Measurements from ENCODE around the gene CDKN2C.
"Not testable (repeated sequence)": the region's sequence is repeated elsewhere in the genome, so short reads cannot be mapped to it uniquely, and the experiment has no call there.

The CDKN2C gene

GRCh38 chr1:50934838-50935237, 35.2 kb upstream of the CDKN2C start:
- H3K9ac ChIP-seq, result no peak overlapping the region
- no peaks in the 10 kb centered on the region for H3K9me3 ChIP-seq
- peaks cover 81% of the 10 kb centered on the region for H4K20me1 ChIP-seq
- no peak overlapping the region for H3K27ac ChIP-seq
- no peak overlapping the region for H3K4me3 ChIP-seq
- H3K4me1 ChIP-seq, result no peaks in the 10 kb centered on the region
- no peak overlapping the region for H3K4me2 ChIP-seq
- H3K27me3 ChIP-seq, result no peaks in the 10 kb centered on the region
- peaks cover 4% of the 10 kb centered on the region; the same call in 1 of the 2 replicates for H3K36me3 ChIP-seq
- no peak for TF ChIP-seq Cebpa-rat (IDR thresholded peaks at IDR 0.05)

- not testable (repeated sequence) for H3K27ac ChIP-seq
Observed at GRCh38 chr1:50935276-50935675, 34.8 kb upstream of the CDKN2C start.

GRCh38 chr1:50936321-50936720, 33.7 kb upstream of the CDKN2C start:
- no peak overlapping the region for H3K27ac ChIP-seq
- H3K9ac ChIP-seq, result no peak overlapping the region
- peaks cover 79% of the 10 kb centered on the region for H4K20me1 ChIP-seq
- TF ChIP-seq Cebpa-rat (IDR thresholded peaks at IDR 0.05), result no peak
- H3K27me3 ChIP-seq, result no peaks in the 10 kb centered on the region
- no peak overlapping the region for H3K4me3 ChIP-seq
- H3K9me3 ChIP-seq, result no peaks in the 10 kb centered on the region
- H3K4me1 ChIP-seq, result no peaks in the 10 kb centered on the region
- peaks cover 4% of the 10 kb centered on the region; the same call in 1 of the 2 replicates for H3K36me3 ChIP-seq
- no peak overlapping the region for H3K4me2 ChIP-seq

More at GRCh38 chr1:50935276-50935675, 34.8 kb upstream of the CDKN2C start:
- H3K4me2 ChIP-seq, H3K27me3 ChIP-seq, H3K36me3 ChIP-seq, H3K4me3 ChIP-seq, H3K9ac ChIP-seq, H3K9me3 ChIP-seq, H3K4me1 ChIP-seq: not testable (repeated sequence)
- H4K20me1 ChIP-seq, result peaks cover 79% of the 10 kb centered on the region

GRCh38 chr1:50940291-50940690, 29.8 kb upstream of the CDKN2C start:
- TF ChIP-seq Cebpa-rat (IDR thresholded peaks at IDR 0.05), result no peak
- no peak overlapping the region for H3K27ac ChIP-seq
- H3K4me2 ChIP-seq, result no peak overlapping the region
- peaks cover 16% of the 10 kb centered on the region; the same call in 1 of the 2 replicates for H3K36me3 ChIP-seq
- no peak overlapping the region for H3K4me3 ChIP-seq
- H3K4me1 ChIP-seq, result no peaks in the 10 kb centered on the region
- no peaks in the 10 kb centered on the region for H3K27me3 ChIP-seq
- no peaks in the 10 kb centered on the region for H3K9me3 ChIP-seq
- H4K20me1 ChIP-seq, result peaks cover 91% of the 10 kb centered on the region
- H3K9ac ChIP-seq, result no peak overlapping the region

GRCh38 chr1:50942334-50942733, 27.7 kb upstream of the CDKN2C start:
- Histone ChIP-seq H3K36me3 (peaks cover 27% of the 10 kb centered on the region), H3K9ac (no peak overlapping the region), H3K4me2 (no peak overlapping the region), H3K4me3 (no peak overlapping the region), H3K27ac (no peak overlapping the region), H4K20me1 (peaks cover 91% of the 10 kb centered on the region), H3K27me3 (no peaks in the 10 kb centered on the region), H3K9me3 (no peaks in the 10 kb centered on the region), H3K4me1 (no peaks in the 10 kb centered on the region)
- TF ChIP-seq Cebpa-rat (IDR thresholded peaks at IDR 0.05), result no peak

- Histone ChIP-seq H3K9me3 (no peaks in the 10 kb centered on the region; the same call in 1 of the 2 replicates), H3K27me3 (no peaks in the 10 kb centered on the region), H3K4me2 (peak overlapping the region; percentile 69), H3K4me3 (no peak overlapping the region), H4K20me1 (peaks cover 74% of the 10 kb centered on the region), H3K4me1 (peaks cover 26% of the 10 kb centered on the region), H3K36me3 (peaks cover 29% of the 10 kb centered on the region), H3K27ac (no peak overlapping the region), H3K9ac (0 out of 2 replicates have a peak overlapping the region, but pooled peaks have one; percentile 1)
- peak; percentile 88 for TF ChIP-seq Cebpa-rat (IDR thresholded peaks at IDR 0.05)
Observed at GRCh38 chr1:50949286-50949982, 20.6 kb upstream of the CDKN2C start.

- Histone ChIP-seq H3K27ac (no peak overlapping the region), H3K9me3 (no peaks in the 10 kb centered on the region; the same call in 1 of the 2 replicates), H3K27me3 (no peaks in the 10 kb centered on the region), H3K4me3 (no peak overlapping the region), H3K36me3 (peaks cover 24% of the 10 kb centered on the region), H3K4me2 (peak overlapping the region; percentile 69; the same call in 1 of the 2 replicates), H4K20me1 (peaks cover 72% of the 10 kb centered on the region), H3K4me1 (peaks cover 26% of the 10 kb centered on the region), H3K9ac (no peak overlapping the region)
- TF ChIP-seq Cebpa-rat (IDR thresholded peaks at IDR 0.05), result no peak
Observed at GRCh38 chr1:50950396-50950795, 19.6 kb upstream of the CDKN2C start.

- not testable (repeated sequence) for H3K9ac ChIP-seq, H3K27me3 ChIP-seq, H3K4me2 ChIP-seq, H3K27ac ChIP-seq, H3K9me3 ChIP-seq, H3K4me3 ChIP-seq
- H3K4me1 ChIP-seq, result peaks cover 26% of the 10 kb centered on the region
- peaks cover 67% of the 10 kb centered on the region for H4K20me1 ChIP-seq
- H3K36me3 ChIP-seq, result peaks cover 13% of the 10 kb centered on the region; the same call in 1 of the 2 replicates
Observed at GRCh38 chr1:50952566-50952965, 17.5 kb upstream of the CDKN2C start.

- no peak overlapping the region for H3K4me3 ChIP-seq
- no peaks in the 10 kb centered on the region for H3K27me3 ChIP-seq
- TF ChIP-seq Cebpa-rat (IDR thresholded peaks at IDR 0.05), result no peak
- H3K4me1 ChIP-seq, result peaks cover 22% of the 10 kb centered on the region
- H3K27ac ChIP-seq, result no peak overlapping the region
- no peaks in the 10 kb centered on the region; the same call in 1 of the 2 replicates for H3K9me3 ChIP-seq
- H3K36me3 ChIP-seq, result peaks cover 13% of the 10 kb centered on the region; the same call in 1 of the 2 replicates
- no peak overlapping the region for H3K9ac ChIP-seq
- no peak overlapping the region for H3K4me2 ChIP-seq
- H4K20me1 ChIP-seq, result peaks cover 59% of the 10 kb centered on the region
Observed at GRCh38 chr1:50955116-50955515, 14.9 kb upstream of the CDKN2C start.

- Histone ChIP-seq H3K9ac (peak overlapping the region; percentile 88), H3K4me3 (peak overlapping the region; percentile 91), H4K20me1 (peaks cover 41% of the 10 kb centered on the region; the same call in 1 of the 2 replicates), H3K4me1 (peaks cover 19% of the 10 kb centered on the region), H3K36me3 (peaks cover 5% of the 10 kb centered on the region; the same call in 1 of the 2 replicates), H3K27ac (peak overlapping the region; percentile 78), H3K9me3 (no peaks in the 10 kb centered on the region), H3K27me3 (no peaks in the 10 kb centered on the region), H3K4me2 (peak overlapping the region; percentile 82)
- TF ChIP-seq Cebpa-rat (IDR thresholded peaks at IDR 0.05), result no peak
Observed at GRCh38 chr1:50959303-50959912, 10.6 kb upstream of the CDKN2C start.

Measured in BLaER1 (cell line).